AG10803 (cell line): Measurements from ENCODE around the gene INHBB.

Source experiments
- DNase-seq: peaks from one replicate; pipeline ENCODE4 v3.0.0; 2010; ENCODE audit warnings: low read depth
- H3K4me3 ChIP-seq: 2 replicates; pipeline ENCODE4 v1.5.1; 2011; ENCODE audit warnings: mild to moderate bottlenecking, low read length, control low read depth
- CTCF ChIP-seq: conservative IDR thresholded peaks from 2 replicates; pipeline ENCODE4 v1.5.1; 2011; ENCODE audit warnings: mild to moderate bottlenecking, low read length, control low read depth, inconsistent platforms

Gene INHBB

GRCh38 chr2:120398996-120399888, 53.3 kb downstream of the INHBB start:
- H3K4me3 ChIP-seq, result no peak overlapping the region
- TF ChIP-seq CTCF, result no peak
- no peak for DNase-seq

DNA sequence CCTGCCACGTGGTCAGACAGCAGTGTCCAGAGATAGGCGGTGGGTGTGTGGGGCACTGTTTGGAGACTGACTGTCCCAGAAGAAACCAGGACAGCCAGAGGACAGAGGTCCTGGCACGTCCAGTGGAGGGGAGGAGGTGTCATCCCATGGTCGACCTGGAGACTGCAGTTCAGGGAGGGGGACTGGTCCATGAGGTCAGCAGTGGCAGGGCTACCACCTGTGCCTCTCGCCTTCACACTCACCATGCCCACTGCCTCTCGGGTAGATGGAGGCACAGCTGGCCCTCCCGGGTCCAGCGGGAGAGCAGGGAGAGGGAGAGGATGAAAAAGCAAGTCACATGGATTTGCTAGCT, 53.9 kb downstream of the INHBB start:
- no peak for TF ChIP-seq CTCF
- DNase-seq, result no peak
- H3K4me3 ChIP-seq, result no peak overlapping the region

GRCh38 chr2:120400551-120400950, 54.6 kb downstream of the INHBB start:
- DNase-seq, result no peak
- no peak for TF ChIP-seq CTCF
- no peak overlapping the region for H3K4me3 ChIP-seq
